Measurements from ENCODE around the gene KCND2. TPM values are rescaled to one million over a fixed set of nuclear protein-coding genes. Genes with fewer than 3 reads are reported as not detected.

Gene KCND2
- total RNA-seq, 1 donor: 17.3 TPM

GRCh38 chr7:120464104-120464503 lies 191.1 kb downstream of the KCND2 start:
- no peak overlapping the region for H3K4me3 ChIP-seq (ENCODE audit: low read depth, low read length)
- no peak for DNase-seq (ENCODE audit: low read depth)

GRCh38 chr7:120467676-120468075 lies 194.7 kb downstream of the KCND2 start:
- TF ChIP-seq CTCF (IDR thresholded peaks at IDR 0.05; ENCODE audit: insufficient read depth, low read depth, low read length): no peak
- H3K4me3 ChIP-seq (ENCODE audit: low read depth, low read length): no peak overlapping the region
- DNase-seq (ENCODE audit: low read depth): no peak

More at GRCh38 chr7:120464104-120464503, 191.1 kb downstream of the KCND2 start:
- no peak for TF ChIP-seq CTCF (IDR thresholded peaks at IDR 0.05; ENCODE audit: insufficient read depth, low read depth, low read length)

- DNase-seq (ENCODE audit: low read depth): no peak
- TF ChIP-seq CTCF (IDR thresholded peaks at IDR 0.05; ENCODE audit: insufficient read depth, low read depth, low read length): no peak
- H3K4me3 ChIP-seq (ENCODE audit: low read depth, low read length): no peak overlapping the region
Measured at GRCh38 chr7:120468611-120469010, 195.6 kb downstream of the KCND2 start.

GRCh38 chr7:120472892-120473291 lies 199.9 kb downstream of the KCND2 start:
- TF ChIP-seq CTCF (IDR thresholded peaks at IDR 0.05; ENCODE audit: insufficient read depth, low read depth, low read length): no peak
- DNase-seq (ENCODE audit: low read depth): no peak
- H3K4me3 ChIP-seq (ENCODE audit: low read depth, low read length): no peak overlapping the region

GRCh38 chr7:120473352-120473751 lies 200.4 kb downstream of the KCND2 start:
- H3K4me3 ChIP-seq (ENCODE audit: low read depth, low read length): no peak overlapping the region
- DNase-seq (ENCODE audit: low read depth): no peak
- no peak for TF ChIP-seq CTCF (IDR thresholded peaks at IDR 0.05; ENCODE audit: insufficient read depth, low read depth, low read length)

- no peak for DNase-seq (ENCODE audit: low read depth)
- H3K4me3 ChIP-seq (ENCODE audit: low read depth, low read length): no peak overlapping the region
- TF ChIP-seq CTCF (IDR thresholded peaks at IDR 0.05; ENCODE audit: insufficient read depth, low read depth, low read length): no peak
Measured at GRCh38 chr7:120475994-120476393, 203.0 kb downstream of the KCND2 start.

GRCh38 chr7:120480472-120480871 lies 207.5 kb downstream of the KCND2 start:
- TF ChIP-seq CTCF (IDR thresholded peaks at IDR 0.05; ENCODE audit: insufficient read depth, low read depth, low read length): no peak
- DNase-seq (ENCODE audit: low read depth): no peak
- no peak overlapping the region for H3K4me3 ChIP-seq (ENCODE audit: low read depth, low read length)

All from fibroblast of villous mesenchyme (primary cell).